ENCODE results near the gene FN3KRP.

DNA sequence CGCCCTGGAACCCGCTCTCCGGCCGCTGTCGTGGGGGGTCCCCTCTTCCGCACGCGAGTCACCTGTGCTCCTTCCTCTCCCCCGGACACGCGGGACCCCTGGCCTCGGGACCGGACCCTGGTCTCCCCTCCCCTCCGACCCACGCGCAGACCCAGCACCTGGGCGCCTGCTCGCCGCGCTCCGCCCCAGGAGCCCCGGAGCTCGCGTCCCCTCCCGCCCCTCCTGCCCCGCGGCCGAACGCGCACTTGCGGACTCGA is 18.8 kb upstream of the FN3KRP start:
- no peak for TF ChIP-seq POLR2AphosphoS5 (IDR thresholded peaks at IDR 0.05)
- TF ChIP-seq, protein P1, sequence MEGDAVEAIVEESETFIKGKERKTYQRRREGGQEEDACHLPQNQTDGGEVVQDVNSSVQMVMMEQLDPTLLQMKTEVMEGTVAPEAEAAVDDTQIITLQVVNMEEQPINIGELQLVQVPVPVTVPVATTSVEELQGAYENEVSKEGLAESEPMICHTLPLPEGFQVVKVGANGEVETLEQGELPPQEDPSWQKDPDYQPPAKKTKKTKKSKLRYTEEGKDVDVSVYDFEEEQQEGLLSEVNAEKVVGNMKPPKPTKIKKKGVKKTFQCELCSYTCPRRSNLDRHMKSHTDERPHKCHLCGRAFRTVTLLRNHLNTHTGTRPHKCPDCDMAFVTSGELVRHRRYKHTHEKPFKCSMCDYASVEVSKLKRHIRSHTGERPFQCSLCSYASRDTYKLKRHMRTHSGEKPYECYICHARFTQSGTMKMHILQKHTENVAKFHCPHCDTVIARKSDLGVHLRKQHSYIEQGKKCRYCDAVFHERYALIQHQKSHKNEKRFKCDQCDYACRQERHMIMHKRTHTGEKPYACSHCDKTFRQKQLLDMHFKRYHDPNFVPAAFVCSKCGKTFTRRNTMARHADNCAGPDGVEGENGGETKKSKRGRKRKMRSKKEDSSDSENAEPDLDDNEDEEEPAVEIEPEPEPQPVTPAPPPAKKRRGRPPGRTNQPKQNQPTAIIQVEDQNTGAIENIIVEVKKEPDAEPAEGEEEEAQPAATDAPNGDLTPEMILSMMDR (IDR thresholded peaks at IDR 0.05): no peak
- TF ChIP-seq POLR2A (IDR thresholded peaks at IDR 0.05): no peak
